Neural progenitor cell (in vitro differentiated cells): ENCODE results near the gene MACROD2.

Experiments
- EZH2phosphoT487 ChIP-seq: fragments of 200-600 bp; sonication (generic); IDR thresholded peaks from 2 replicates; pipeline ENCODE4 v1.6.1; 2017; ENCODE audit warnings: antibody characterized with exemption
- TF ChIP-seq, protein P1 (sequence below): fragments of 200-600 bp; sonication (generic); IDR thresholded peaks from 2 replicates; pipeline ENCODE4 v1.5.1; 2017; ENCODE audit warnings: antibody characterized with exemption, mild to moderate bottlenecking

DNA sequence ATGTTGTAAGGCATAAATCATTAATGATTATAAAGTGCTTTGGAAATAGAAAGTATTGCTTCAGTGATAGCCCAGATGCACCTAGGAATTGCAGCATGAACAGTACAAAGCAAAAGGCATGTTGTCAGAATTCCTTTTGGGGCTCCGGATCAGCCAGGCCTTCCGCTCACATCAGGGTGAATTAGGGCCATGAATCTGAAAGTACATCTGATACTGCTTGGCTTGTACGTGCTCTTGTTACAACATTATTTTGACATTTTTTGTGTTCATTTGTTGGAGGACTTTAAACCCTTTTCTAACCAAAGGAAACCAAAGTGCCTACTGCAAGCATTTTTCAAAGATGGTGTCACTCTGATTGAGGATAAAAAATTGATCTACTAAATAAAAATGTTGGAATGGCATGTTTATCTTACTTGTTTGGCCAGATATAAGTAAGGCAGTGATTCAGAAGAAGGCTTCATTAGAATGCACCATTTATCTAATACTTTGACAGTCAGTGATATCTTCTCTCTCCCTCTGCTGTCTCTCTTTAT lies 1347.7 kb downstream of the MACROD2 start:
- TF ChIP-seq, protein P1, sequence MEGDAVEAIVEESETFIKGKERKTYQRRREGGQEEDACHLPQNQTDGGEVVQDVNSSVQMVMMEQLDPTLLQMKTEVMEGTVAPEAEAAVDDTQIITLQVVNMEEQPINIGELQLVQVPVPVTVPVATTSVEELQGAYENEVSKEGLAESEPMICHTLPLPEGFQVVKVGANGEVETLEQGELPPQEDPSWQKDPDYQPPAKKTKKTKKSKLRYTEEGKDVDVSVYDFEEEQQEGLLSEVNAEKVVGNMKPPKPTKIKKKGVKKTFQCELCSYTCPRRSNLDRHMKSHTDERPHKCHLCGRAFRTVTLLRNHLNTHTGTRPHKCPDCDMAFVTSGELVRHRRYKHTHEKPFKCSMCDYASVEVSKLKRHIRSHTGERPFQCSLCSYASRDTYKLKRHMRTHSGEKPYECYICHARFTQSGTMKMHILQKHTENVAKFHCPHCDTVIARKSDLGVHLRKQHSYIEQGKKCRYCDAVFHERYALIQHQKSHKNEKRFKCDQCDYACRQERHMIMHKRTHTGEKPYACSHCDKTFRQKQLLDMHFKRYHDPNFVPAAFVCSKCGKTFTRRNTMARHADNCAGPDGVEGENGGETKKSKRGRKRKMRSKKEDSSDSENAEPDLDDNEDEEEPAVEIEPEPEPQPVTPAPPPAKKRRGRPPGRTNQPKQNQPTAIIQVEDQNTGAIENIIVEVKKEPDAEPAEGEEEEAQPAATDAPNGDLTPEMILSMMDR: no peak
- no peak for TF ChIP-seq EZH2phosphoT487
